Left renal pelvis (tissue), 4 donors: ENCODE results near the gene MRPL55. TPM values are rescaled to one million over a fixed set of nuclear protein-coding genes. Genes with fewer than 3 reads are reported as not detected.

ENCODE experiments used
- DNase-seq, 4 donors: peaks; one replicate each; pipeline ENCODE4 v3.0.0-alpha.2; 2013; ENCODE audit warnings: low read depth in 4 of 4, low spot score in 3 of 4
- polyA plus RNA-seq, 4 donors: library from polyadenylated mRNA; unstranded; fragments of 120-200 nt; gene quantifications; one replicate each; pipeline ENCODE4 v1.2.1, GENCODE V29; 2013; ENCODE audit not compliant: insufficient read length in 4 of 4

The MRPL55 gene
- polyA plus RNA-seq, 4 donors, result 35.2 to 56.0 (median 39.1) TPM

GRCh38 chr1:228060458-228061190, 48.5 kb downstream of the MRPL55 start:
- no peak for DNase-seq

GRCh38 chr1:228059634-228060457, 49.3 kb downstream of the MRPL55 start:
- no peak for DNase-seq

GRCh38 chr1:228058949-228059633, 50.0 kb downstream of the MRPL55 start:
- DNase-seq, result no peak

- no peak for DNase-seq
Observed at GRCh38 chr1:228058172-228058948, 50.7 kb downstream of the MRPL55 start.

Other genes with a start within 250 kb of the MRPL55 start
- 1 to 10 TPM; 1.1 to 9.3 (median 1.8) TPM for gene WNT9A, start 161.4 kb downstream of the MRPL55 start, polyA plus RNA-seq
- under 1 TPM in 3 of 4 donors, not detected in 1; 0.09 to 0.16 (median 0.12) TPM for gene WNT3A, start 102.3 kb downstream of the MRPL55 start, polyA plus RNA-seq
- gene ARF1, start 26.6 kb downstream of the MRPL55 start, polyA plus RNA-seq, result 100 to 1,000 TPM; 322 to 353 (median 340) TPM
- gene C1orf35, start 6.0 kb downstream of the MRPL55 start, polyA plus RNA-seq, result 10 to 100 TPM; 11.5 to 26.3 (median 13.9) TPM
- gene GUK1, start 31.0 kb upstream of the MRPL55 start, polyA plus RNA-seq, result 100 to 1,000 TPM; 106 to 149 (median 120) TPM
- gene GJC2, start 40.6 kb upstream of the MRPL55 start, polyA plus RNA-seq, result 1 to 10 TPM in 2 of 4 donors, under 1 TPM in 2; 0.57 to 2.2 (median 0.97) TPM
- 1 to 10 TPM; 3.9 to 7.0 (median 4.5) TPM for gene IBA57, start 56.5 kb upstream of the MRPL55 start, polyA plus RNA-seq
- gene OBSCN, start 98.7 kb upstream of the MRPL55 start, polyA plus RNA-seq, result 10 to 100 TPM; 14.3 to 42.9 (median 24.9) TPM